Esophagus muscularis mucosa (tissue), 4 donors: ENCODE measurements around the gene KIAA0513. TPM values are rescaled to one million over a fixed set of nuclear protein-coding genes. Genes with fewer than 3 reads are reported as not detected.

Experiments
- DNase-seq: peaks from one replicate; pipeline ENCODE4 v3.0.0-alpha.2; 2017; ENCODE audit errors: extremely low spot score
- H3K27ac ChIP-seq, 4 donors: fragments of 200-600 bp; sonication (generic); replicated peaks in 1 of 4; 1 replicate in 3 of 4; 2 replicates in 1 of 4; pipeline ENCODE4 v1.5.1; 2016 to 2019; ENCODE audit warnings: mild to moderate bottlenecking in 1 of 4
- H3K27me3 ChIP-seq, 4 donors: fragments of 200-600 bp; sonication (generic); one replicate each; pipeline versions ENCODE4 v1.5.1 to v1.6.0; 2016 to 2019
- H3K36me3 ChIP-seq, 4 donors: fragments of 200-600 bp; sonication (generic); one replicate each; pipeline ENCODE4 v1.5.1; 2016 to 2019
- H3K4me1 ChIP-seq, 4 donors: fragments of 200-600 bp; sonication (generic); one replicate each; pipeline ENCODE4 v1.5.1; 2016 to 2019
- H3K4me3 ChIP-seq, 4 donors: fragments of 200-600 bp; sonication (generic); 1 replicate in 2 of 4; 2 replicates in 2 of 4; pipeline ENCODE4 v1.5.1; 2016 to 2019; ENCODE audit warnings: mild to moderate bottlenecking in 4 of 4, moderate library complexity in 1 of 4
- H3K9me3 ChIP-seq, 4 donors: fragments of 200-600 bp; sonication (generic); 1 replicate in 3 of 4; 2 replicates in 1 of 4; pipeline ENCODE4 v1.5.1; 2016 to 2019
- EP300 ChIP-seq: sonication (generic); formaldehyde crosslinking; IDR thresholded peaks from one replicate; pipeline ENCODE4 v1.6.1; 2017; ENCODE audit warnings: antibody characterized with exemption
- POLR2A ChIP-seq: fragments of 450-650 bp; IDR thresholded peaks from one replicate; pipeline ENCODE4 v1.6.1; 2017; ENCODE audit warnings: antibody characterized with exemption, moderate library complexity, mild to moderate bottlenecking, low read depth
- POLR2AphosphoS5 ChIP-seq, 2 donors: sonication (generic); formaldehyde crosslinking; IDR thresholded peaks; one replicate each; pipeline ENCODE4 v1.6.1; 2017; ENCODE audit warnings: antibody characterized with exemption in 2 of 2
- WGBS: methylation state at CpG from one replicate; pipeline ENCODE4 v1.1.5; 2018; 5-methylcytosine and 5-hydroxymethylcytosine counted together
- intact Hi-C: fragments of 100-400 bp; cut with DNase I; formaldehyde crosslinking; loops from one replicate; pipeline ENCODE4 v1.15.1; 2023
- total RNA-seq, 4 donors: library from RNA; depleted of rRNA; stranded (reverse); fragments of >200 nt; gene quantifications; one replicate each; pipeline versions ENCODE4 v1.1.0 to v1.2.1, GENCODE V29; 2016
- TF ChIP-seq, protein P1 (sequence below), 3 experiments: fragments of 200-600 bp in 2 of 3; fragments of 450-650 bp in 1 of 3; sonication (generic) in 2 of 3; IDR thresholded peaks; one replicate each; pipeline ENCODE4 v1.5.1; 2017 to 2019; ENCODE audit warnings: antibody characterized with exemption in 3 of 3, mild to moderate bottlenecking in 2 of 3, moderate library complexity in 1 of 3

Gene KIAA0513
- total RNA-seq, 4 donors from 2014 or later = 16.4 to 28.8 (median 23.4) TPM

DNA sequence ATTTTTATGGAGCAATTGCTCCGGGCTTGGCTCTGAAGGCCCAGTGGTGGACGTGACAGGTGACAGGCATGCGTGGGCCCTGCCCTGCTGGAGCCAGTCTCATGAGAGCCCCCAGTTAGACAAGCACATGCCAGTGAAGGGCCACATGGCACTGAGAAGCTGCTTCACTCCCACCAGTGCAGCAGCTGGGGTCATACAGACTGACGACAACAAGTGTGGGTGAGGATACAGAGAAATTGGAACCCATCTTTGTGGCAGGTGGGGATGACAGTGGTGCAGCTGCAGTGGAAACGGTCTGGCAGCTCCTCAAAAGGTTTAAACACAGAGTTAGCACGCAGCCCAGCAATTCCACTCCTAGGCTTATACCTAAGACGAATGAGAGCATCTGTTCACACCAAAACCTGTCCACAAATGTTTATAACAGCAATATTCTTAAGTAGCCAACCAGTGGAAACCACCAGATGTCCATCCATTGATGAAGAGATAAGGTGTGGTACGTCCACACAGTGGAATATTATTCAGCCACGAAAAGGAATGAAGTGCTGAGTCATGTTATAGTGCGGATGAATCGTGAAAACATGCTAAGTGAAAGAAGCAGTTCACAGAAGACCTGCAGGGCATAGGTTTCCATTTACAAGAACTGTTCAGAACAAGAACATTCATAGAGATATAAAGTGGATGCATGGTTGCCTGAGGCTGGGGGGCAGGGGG is 97.2 kb downstream of the KIAA0513 start:
- Histone ChIP-seq H3K27ac (peak overlapping the region in 3 of 4 donors; percentile 52 to 63 (median 60)), H3K27me3 (no peaks in the 10 kb centered on the region), H3K9me3 (no peaks in the 10 kb centered on the region), H3K4me1 (peaks cover 24 to 46% (median 41%) of the 10 kb centered on the region in 4 donors), H3K4me3 (no peak overlapping the region), H3K36me3 (no peaks in the 10 kb centered on the region)
- TF ChIP-seq, protein P1, sequence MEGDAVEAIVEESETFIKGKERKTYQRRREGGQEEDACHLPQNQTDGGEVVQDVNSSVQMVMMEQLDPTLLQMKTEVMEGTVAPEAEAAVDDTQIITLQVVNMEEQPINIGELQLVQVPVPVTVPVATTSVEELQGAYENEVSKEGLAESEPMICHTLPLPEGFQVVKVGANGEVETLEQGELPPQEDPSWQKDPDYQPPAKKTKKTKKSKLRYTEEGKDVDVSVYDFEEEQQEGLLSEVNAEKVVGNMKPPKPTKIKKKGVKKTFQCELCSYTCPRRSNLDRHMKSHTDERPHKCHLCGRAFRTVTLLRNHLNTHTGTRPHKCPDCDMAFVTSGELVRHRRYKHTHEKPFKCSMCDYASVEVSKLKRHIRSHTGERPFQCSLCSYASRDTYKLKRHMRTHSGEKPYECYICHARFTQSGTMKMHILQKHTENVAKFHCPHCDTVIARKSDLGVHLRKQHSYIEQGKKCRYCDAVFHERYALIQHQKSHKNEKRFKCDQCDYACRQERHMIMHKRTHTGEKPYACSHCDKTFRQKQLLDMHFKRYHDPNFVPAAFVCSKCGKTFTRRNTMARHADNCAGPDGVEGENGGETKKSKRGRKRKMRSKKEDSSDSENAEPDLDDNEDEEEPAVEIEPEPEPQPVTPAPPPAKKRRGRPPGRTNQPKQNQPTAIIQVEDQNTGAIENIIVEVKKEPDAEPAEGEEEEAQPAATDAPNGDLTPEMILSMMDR (IDR thresholded peaks at IDR 0.05) = no peak
- no peak for TF ChIP-seq EP300
- TF ChIP-seq POLR2A = no peak
- no peak for TF ChIP-seq POLR2AphosphoS5 (IDR thresholded peaks at IDR 0.05)
- intact Hi-C loops = no loop called here
- no peak for DNase-seq
- 95% methylated on average over 8 of the region's 11 CpGs for WGBS

DNA sequence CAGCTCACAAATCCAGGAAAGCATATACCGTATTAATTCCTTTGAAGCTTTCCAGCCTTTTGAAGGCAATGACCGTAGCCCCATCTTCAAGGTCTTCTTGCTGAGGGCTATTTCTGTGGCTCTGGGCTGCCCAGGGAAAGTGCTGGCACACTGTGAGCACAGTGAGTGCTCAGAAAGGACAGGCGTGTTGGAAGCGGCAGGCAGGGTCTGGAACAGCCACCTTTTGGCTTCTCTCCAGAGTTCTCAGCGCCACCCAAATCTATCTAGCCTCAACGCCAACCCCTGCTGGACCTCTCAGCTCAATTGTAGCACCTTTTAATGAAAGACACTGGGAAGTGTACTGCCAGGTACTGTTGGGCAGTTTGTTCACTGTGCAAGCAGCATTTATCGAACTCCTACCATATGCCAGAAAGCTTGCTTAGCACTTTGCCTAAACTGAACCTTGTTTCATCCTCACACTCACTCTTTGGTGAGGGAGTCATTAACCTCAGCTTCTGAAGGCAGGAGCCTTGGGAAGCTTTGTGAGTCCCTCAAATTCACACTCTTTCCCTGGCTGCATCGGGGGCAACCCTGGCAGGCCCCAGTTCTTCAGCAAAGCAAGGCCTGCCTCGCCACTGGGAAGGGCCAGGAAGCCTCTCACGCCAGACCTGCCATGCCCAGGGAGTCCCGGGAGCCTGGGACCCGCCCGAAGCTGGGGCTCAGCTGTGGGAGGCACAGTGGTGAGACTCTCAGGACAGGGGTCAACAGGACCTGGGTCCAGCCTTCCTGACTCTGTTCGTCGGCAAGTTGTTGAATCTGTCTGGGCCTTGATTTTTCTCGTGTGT is 98.2 kb downstream of the KIAA0513 start:
- no peak for TF ChIP-seq EP300
- TF ChIP-seq, protein P1 (IDR thresholded peaks at IDR 0.05) = no peak
- TF ChIP-seq POLR2AphosphoS5 (IDR thresholded peaks at IDR 0.05) = peak in 1 of 2 donors; percentile 44
- no peak for TF ChIP-seq POLR2A
- Histone ChIP-seq H3K36me3 (no peaks in the 10 kb centered on the region), H3K4me1 (peaks cover 34 to 56% (median 51%) of the 10 kb centered on the region in 4 donors), H3K4me3 (no peak overlapping the region), H3K27me3 (no peaks in the 10 kb centered on the region), H3K9me3 (no peaks in the 10 kb centered on the region), H3K27ac (peak overlapping the region in 3 of 4 donors; percentile 34 to 54 (median 52))
- DNase-seq = no peak
- 80% methylated on average over 8 of the region's 16 CpGs for WGBS
- intact Hi-C loops = no loop called here

DNA sequence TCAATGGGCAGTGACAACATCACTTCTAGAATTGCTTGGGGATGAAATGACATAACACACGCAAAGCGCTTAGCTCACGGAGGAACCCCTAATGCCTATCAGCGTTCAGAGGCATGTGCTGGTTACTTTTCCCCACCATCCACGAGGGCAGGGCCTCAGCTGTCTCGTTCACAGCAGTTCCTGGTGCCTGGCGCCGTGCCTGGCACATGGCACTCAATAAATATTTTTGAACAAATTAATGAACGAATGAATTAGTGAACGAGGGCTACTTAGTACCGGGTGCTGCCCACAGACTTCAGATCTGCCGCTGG is 98.8 kb downstream of the KIAA0513 start:
- no peak for DNase-seq
- intact Hi-C loops = no loop called here
- peak overlapping the region; percentile 34 to 55 (median 48) for H3K27ac ChIP-seq

DNA sequence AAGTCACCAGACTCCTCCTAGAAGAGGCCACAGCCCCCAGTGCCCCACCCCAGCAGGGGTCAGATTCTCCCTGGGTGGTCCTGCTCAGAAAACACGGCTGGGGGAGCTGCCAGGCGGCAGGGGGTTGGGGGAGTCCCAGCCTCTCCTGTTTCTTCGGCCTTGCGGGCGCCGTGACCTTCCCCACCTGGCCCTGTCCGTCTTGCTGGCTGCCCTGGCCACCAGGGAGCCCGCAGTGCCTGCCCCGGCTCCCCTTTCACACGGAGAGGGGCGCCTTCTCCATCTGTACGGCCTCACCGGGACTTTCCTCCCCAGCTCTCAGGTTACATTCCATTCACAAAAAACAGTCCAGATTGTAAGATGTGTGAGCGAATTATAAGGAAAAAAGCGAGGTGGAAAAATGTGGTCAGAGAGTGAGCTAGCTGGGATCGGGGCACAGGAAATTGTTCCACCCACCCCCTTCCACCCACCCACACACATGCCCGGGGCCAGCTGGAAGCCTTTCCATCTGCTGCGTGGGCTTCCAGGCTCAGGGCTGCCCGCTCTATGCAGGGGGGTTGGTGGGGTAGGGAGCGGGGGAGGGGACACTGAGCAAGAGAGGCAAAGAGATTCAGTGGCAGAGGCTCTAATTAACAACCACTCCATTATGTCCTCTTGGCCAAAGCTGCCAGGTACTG is 99.2 kb downstream of the KIAA0513 start:
- H3K27ac ChIP-seq = peak overlapping the region; percentile 29 to 55 (median 48)
- DNase-seq = no peak
- H3K9me3 ChIP-seq = no peaks in the 10 kb centered on the region
- H3K4me1 ChIP-seq = peaks cover 40 to 67% (median 60%) of the 10 kb centered on the region in 4 donors
- WGBS = 22% methylated on average over 18 of the region's 20 CpGs
- intact Hi-C loops = no loop called here
- TF ChIP-seq, protein P1 (IDR thresholded peaks at IDR 0.05) = no peak
- no peak for TF ChIP-seq EP300
- TF ChIP-seq POLR2A = no peak
- TF ChIP-seq POLR2AphosphoS5 (IDR thresholded peaks at IDR 0.05) = no peak
- H3K27me3 ChIP-seq = no peaks in the 10 kb centered on the region
- no peak overlapping the region for H3K4me3 ChIP-seq
- no peaks in the 10 kb centered on the region for H3K36me3 ChIP-seq

More for the DNA sequence above, 98.8 kb downstream of the KIAA0513 start:
- Histone ChIP-seq H3K27me3 (no peaks in the 10 kb centered on the region), H3K4me3 (no peak overlapping the region), H3K4me1 (peaks cover 40 to 62% (median 56%) of the 10 kb centered on the region in 4 donors), H3K9me3 (no peaks in the 10 kb centered on the region), H3K36me3 (no peaks in the 10 kb centered on the region)
- no peak for TF ChIP-seq POLR2AphosphoS5 (IDR thresholded peaks at IDR 0.05)
- no peak for TF ChIP-seq POLR2A
- TF ChIP-seq EP300 = no peak
- TF ChIP-seq, protein P1 (IDR thresholded peaks at IDR 0.05) = no peak
- 69% methylated on average over 6 of the region's 12 CpGs for WGBS
